ENCODE measurements around the gene SH3PXD2A. TPM values are rescaled to one million over a fixed set of nuclear protein-coding genes. Genes with fewer than 3 reads are reported as not detected.

The SH3PXD2A gene
- total RNA-seq, 1 donor from 2014 or later: 36.8 TPM

DNA sequence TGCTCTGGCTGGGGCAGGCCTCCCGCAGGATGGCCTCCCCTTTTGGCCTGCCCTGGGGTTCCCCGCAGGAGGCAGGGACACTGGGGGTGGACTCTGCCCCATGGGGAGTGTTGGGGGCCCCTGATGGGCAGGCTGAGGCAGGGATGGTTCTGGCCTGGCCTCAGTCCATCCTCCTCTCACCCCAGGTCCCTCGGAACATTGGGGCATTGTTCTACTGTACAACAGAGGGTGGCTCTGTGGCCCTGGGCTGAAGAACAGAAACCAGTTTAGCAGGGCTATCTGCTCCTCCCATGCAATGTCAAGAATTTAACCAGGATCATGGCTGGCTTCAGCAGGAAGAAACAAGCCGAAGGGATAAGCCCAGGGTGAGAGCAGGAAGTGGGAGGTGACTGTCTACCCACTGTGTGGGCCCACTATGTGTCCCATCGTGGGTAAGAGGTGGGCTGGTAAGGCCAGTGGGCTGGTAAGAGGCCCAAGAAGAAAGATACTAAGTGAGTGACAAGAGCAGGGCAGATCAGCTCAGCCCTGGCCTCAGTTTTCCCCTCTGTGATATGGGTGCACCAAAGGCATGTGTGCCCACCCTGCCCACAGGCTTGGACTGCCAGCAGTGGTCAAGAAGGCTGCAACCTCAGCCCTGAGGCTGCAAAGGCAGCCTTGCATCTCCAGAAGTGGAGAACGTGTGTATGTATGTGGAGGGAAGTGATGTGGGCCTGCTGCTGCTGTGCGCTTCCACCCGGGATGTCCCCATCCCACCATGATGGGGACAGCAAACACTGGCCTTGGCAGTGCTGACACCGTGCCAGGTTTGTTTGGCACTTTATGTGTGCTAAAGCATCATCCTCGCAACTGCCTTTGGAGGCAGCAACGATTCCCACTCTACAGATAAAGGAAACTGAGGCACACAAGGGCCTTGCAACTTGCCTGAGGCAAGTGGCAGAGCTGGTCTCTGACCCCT, 138.9 kb downstream of the SH3PXD2A start:
- no peaks in the 10 kb centered on the region for H3K9me3 Mint-ChIP-seq
- peak overlapping the region; percentile 92 for H3K27ac Mint-ChIP-seq
- TF ChIP-seq, protein P1, sequence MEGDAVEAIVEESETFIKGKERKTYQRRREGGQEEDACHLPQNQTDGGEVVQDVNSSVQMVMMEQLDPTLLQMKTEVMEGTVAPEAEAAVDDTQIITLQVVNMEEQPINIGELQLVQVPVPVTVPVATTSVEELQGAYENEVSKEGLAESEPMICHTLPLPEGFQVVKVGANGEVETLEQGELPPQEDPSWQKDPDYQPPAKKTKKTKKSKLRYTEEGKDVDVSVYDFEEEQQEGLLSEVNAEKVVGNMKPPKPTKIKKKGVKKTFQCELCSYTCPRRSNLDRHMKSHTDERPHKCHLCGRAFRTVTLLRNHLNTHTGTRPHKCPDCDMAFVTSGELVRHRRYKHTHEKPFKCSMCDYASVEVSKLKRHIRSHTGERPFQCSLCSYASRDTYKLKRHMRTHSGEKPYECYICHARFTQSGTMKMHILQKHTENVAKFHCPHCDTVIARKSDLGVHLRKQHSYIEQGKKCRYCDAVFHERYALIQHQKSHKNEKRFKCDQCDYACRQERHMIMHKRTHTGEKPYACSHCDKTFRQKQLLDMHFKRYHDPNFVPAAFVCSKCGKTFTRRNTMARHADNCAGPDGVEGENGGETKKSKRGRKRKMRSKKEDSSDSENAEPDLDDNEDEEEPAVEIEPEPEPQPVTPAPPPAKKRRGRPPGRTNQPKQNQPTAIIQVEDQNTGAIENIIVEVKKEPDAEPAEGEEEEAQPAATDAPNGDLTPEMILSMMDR (IDR thresholded peaks at IDR 0.05; ENCODE audit: unreplicated experiment): no peak
- H3K36me3 Mint-ChIP-seq: no peaks in the 10 kb centered on the region
- H3K4me3 Mint-ChIP-seq: no peak overlapping the region
- peaks cover 44% of the 10 kb centered on the region for H3K4me1 Mint-ChIP-seq
- H3K27me3 Mint-ChIP-seq (ENCODE audit: low read depth): no peaks in the 10 kb centered on the region
- DNase-seq (ENCODE audit: low spot score in 2 of 2, unreplicated experiment in 2 of 2): no peak

DNA sequence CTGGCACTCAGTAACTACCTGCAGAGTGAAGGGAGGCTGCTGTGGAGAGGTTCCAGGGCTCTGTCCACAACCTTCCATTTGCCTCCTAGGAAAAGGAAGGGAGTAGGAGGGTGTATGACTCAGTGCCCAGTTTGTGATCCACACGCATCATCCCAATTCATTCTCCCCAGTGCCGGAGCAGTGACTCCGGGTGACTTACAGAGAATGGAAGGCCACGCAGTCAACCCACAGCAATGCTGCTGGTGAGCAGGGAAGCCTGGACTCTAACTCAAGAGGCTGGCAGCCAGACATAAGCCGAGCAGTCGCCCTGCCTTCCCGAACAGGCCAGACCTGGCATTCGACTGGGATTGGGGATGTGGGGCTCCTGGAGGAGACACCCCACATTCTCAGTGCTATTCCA, 139.9 kb downstream of the SH3PXD2A start:
- peak overlapping the region; percentile 4 for H3K27ac Mint-ChIP-seq
- no peak for DNase-seq (ENCODE audit: low spot score in 2 of 2, unreplicated experiment in 2 of 2)
- TF ChIP-seq, protein P1 (IDR thresholded peaks at IDR 0.05; ENCODE audit: unreplicated experiment): no peak
- no peaks in the 10 kb centered on the region for H3K9me3 Mint-ChIP-seq
- no peaks in the 10 kb centered on the region for H3K36me3 Mint-ChIP-seq
- H3K4me3 Mint-ChIP-seq: no peak overlapping the region
- no peaks in the 10 kb centered on the region for H3K27me3 Mint-ChIP-seq (ENCODE audit: low read depth)
- peaks cover 37% of the 10 kb centered on the region for H3K4me1 Mint-ChIP-seq

DNA sequence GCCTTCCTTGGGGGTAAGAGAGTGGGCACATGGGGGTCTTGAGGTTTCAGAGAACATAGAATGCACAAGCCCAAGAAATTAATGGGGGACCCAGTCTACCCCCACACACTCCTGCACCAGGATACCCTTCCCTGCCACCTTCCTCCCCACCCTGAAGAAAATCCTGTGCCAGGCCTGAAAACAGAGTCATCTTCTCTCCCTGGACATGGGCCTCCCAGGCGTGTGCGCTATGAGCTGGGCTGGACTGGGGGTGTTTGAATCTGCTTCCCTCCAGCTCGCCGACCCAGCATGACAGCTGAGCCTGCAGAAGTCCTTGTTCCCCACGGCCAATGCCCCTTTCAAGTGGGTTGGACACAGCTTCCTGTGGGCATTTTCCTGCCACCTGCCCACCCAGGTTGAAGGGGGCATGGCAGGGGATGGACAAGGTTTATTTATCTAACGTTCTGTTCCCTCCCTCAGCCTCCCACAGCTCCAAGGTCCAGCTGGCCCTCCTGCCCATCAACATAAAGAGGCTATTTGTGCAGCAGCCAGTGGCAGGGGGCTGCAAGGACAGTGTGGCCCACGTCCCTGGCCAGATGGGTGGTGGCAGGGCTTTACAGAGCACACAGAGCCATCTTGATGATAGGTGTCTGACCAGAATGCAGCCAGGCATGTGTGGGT, 141.0 kb downstream of the SH3PXD2A start:
- Mint-ChIP-seq H3K27me3 (ENCODE audit: low read depth) (no peaks in the 10 kb centered on the region), H3K4me3 (no peak overlapping the region)

DNA sequence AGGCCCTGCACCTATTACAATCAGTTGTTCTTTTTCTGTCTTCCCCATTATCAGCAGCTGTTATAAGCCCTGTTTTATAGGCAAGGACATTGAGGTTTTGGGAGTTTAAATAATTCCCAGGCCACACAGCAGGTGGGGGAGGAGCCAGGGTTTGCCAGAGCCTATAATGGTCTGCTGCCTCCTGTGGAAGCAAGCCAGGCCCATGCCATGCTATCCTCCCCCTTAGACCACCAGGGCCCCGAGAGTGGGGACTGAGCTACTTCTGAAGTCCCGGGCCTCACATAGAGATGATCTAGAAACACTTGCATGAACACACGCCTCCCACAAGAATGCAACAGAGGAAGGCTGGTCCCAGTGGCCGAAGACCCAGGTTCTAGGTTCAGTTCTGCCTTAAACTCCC, 141.7 kb downstream of the SH3PXD2A start:
- Mint-ChIP-seq H3K4me3 (no peak overlapping the region), H3K27ac (no peak overlapping the region), H3K36me3 (no peaks in the 10 kb centered on the region), H3K27me3 (ENCODE audit: low read depth) (no peaks in the 10 kb centered on the region), H3K9me3 (no peaks in the 10 kb centered on the region), H3K4me1 (peaks cover 27% of the 10 kb centered on the region)
- TF ChIP-seq, protein P1 (IDR thresholded peaks at IDR 0.05; ENCODE audit: unreplicated experiment): no peak
- DNase-seq (ENCODE audit: low spot score in 2 of 2, unreplicated experiment in 2 of 2): no peak

More for the DNA sequence above, 141.0 kb downstream of the SH3PXD2A start:
- TF ChIP-seq, protein P1 (IDR thresholded peaks at IDR 0.05; ENCODE audit: unreplicated experiment): no peak
- Mint-ChIP-seq H3K9me3 (no peaks in the 10 kb centered on the region), H3K36me3 (no peaks in the 10 kb centered on the region), H3K4me1 (peaks cover 31% of the 10 kb centered on the region), H3K27ac (no peak overlapping the region)
- DNase-seq (ENCODE audit: low spot score in 2 of 2, unreplicated experiment in 2 of 2): no peak

GRCh38 chr10:103712898-103713498, 142.4 kb downstream of the SH3PXD2A start:
- Mint-ChIP-seq H3K36me3 (no peaks in the 10 kb centered on the region), H3K9me3 (no peaks in the 10 kb centered on the region), H3K4me1 (peaks cover 27% of the 10 kb centered on the region), H3K4me3 (no peak overlapping the region), H3K27ac (peak overlapping the region; percentile 51), H3K27me3 (ENCODE audit: low read depth) (no peaks in the 10 kb centered on the region)
- peak; percentile 49 to 89 for DNase-seq (ENCODE audit: low spot score in 2 of 2, unreplicated experiment in 2 of 2)
- TF ChIP-seq, protein P1 (IDR thresholded peaks at IDR 0.05; ENCODE audit: unreplicated experiment): peak; percentile 89

Data from mesothelial cell of epicardium (in vitro differentiated cells).